Mammary epithelial cell (primary cell): ENCODE measurements around the gene USE1.

Source experiments
- EZH2 ChIP-seq: IDR thresholded peaks from 2 replicates; pipeline ENCODE4 v1.6.1; 2012; ENCODE audit warnings: low read length, inconsistent platforms, borderline replicate concordance
- TF ChIP-seq, protein P1 (sequence below), 2 donors: IDR thresholded peaks in 1 of 2; conservative IDR thresholded peaks in 1 of 2; 2 replicates each; pipeline ENCODE4 v1.5.1; 2011 to 2012; ENCODE audit warnings: inconsistent platforms in 2 of 2, low read length in 2 of 2, mild to moderate bottlenecking in 2 of 2, control low read depth in 1 of 2, low read depth in 1 of 2; ENCODE audit not compliant: insufficient read depth in 1 of 2; ENCODE audit errors: extremely low read depth in 1 of 2

DNA sequence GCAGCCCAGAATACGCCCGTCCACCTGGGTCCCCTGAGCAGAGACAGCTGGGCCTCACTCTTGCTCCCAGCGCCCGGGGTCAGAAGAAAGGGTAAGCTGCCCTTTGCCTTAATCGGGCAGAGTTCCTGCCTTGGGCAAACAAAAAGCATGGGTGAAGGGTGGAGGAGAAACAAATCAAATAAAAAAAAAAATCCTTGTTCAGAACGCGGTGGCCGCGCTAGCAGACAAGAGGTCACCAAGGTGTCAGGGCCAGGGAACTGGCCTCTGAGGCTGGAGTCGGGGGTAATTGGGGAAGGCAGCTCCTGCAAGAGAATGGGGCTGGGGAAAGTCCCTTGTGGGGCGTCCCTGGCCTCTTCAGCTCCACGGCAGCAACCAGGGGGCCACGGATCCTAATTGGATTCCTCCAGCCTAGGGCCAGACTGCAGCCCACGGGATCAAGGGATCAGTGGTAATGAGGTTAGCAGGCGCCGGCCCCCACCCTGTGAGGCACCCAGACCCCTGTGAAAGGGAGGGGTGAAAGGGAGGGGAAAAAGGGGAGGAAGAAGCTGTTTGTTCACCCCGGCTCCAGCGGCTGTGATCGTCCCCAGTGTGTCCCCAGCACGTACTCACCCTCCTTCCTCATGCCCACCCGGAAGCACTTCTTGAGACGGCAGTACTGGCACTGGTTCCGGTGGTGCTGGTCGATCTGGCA, 25.1 kb downstream of the USE1 start:
- TF ChIP-seq, protein P1, sequence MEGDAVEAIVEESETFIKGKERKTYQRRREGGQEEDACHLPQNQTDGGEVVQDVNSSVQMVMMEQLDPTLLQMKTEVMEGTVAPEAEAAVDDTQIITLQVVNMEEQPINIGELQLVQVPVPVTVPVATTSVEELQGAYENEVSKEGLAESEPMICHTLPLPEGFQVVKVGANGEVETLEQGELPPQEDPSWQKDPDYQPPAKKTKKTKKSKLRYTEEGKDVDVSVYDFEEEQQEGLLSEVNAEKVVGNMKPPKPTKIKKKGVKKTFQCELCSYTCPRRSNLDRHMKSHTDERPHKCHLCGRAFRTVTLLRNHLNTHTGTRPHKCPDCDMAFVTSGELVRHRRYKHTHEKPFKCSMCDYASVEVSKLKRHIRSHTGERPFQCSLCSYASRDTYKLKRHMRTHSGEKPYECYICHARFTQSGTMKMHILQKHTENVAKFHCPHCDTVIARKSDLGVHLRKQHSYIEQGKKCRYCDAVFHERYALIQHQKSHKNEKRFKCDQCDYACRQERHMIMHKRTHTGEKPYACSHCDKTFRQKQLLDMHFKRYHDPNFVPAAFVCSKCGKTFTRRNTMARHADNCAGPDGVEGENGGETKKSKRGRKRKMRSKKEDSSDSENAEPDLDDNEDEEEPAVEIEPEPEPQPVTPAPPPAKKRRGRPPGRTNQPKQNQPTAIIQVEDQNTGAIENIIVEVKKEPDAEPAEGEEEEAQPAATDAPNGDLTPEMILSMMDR (conservative IDR thresholded peaks at IDR 0.05 in 1 of 2, IDR thresholded peaks at IDR 0.05 in 1 of 2; ENCODE audit: extremely low read depth in 1 of 2, insufficient read depth in 1 of 2, low read depth in 1 of 2, low read length in 2 of 2): no peak
- TF ChIP-seq EZH2: no peak
